ENCODE data around the gene ASIC1.
"Not testable (repeated sequence)": the region's sequence is repeated elsewhere in the genome, so short reads cannot be mapped to it uniquely, and the experiment has no call there.

ASIC1 gene

GRCh38 chr12:50078281-50078680 is 20.9 kb downstream of the ASIC1 start:
- Mint-ChIP-seq H3K4me1 (peaks cover 7% of the 10 kb centered on the region), H3K27ac (no peak overlapping the region), H3K4me3 (no peak overlapping the region), H3K9me3 (no peaks in the 10 kb centered on the region), H3K27me3 (no peaks in the 10 kb centered on the region), H3K36me3 (ENCODE audit: low read depth) (no peaks in the 10 kb centered on the region)
- ATAC-seq, result no peak
- no peak for DNase-seq

DNA sequence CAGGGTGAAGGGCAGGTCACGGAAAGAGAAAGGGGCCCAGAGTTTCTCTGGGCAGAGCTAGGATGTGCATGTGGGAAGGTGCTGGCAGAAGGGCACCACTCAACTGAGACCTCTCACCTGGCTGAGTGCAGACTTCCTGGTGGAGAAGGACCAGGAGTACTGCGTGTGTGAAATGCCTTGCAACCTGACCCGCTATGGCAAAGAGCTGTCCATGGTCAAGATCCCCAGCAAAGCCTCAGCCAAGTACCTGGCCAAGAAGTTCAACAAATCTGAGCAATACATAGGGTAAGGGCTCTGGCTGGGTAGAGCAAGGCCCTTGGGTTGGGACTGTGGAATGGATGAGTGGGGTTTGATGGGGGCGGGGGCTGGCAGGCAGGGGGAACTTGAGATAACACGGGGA is 22.4 kb downstream of the ASIC1 start:
- H3K27ac Mint-ChIP-seq, result no peak overlapping the region
- ATAC-seq, result no peak
- H3K4me3 Mint-ChIP-seq, result no peak overlapping the region

DNA sequence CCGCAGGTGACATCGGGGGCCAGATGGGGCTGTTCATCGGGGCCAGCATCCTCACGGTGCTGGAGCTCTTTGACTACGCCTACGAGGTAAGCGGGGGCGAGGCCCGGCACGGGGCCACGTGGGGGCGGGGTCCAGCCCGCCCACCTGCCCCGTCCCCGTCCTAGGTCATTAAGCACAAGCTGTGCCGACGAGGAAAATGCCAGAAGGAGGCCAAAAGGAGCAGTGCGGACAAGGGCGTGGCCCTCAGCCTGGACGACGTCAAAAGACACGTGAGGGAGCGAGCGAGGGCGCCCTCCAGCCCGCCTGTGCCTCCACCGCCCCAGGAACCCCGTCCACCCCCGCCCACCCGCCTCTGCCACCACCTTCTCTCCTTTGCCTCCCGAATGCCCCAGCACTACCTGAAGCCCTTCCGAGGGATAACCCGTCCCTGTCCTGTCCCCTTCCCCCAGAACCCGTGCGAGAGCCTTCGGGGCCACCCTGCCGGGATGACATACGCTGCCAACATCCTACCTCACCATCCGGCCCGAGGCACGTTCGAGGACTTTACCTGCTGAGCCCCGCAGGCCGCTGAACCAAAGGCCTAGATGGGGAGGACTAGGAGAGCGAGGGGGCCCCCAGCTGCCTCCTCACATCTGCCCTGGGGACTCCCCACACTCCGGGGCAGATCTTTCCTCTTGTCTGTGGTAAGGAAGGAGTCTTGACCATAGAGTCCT is 23.9 kb downstream of the ASIC1 start:
- H3K4me3 Mint-ChIP-seq, result no peak overlapping the region
- no peaks in the 10 kb centered on the region for H3K36me3 Mint-ChIP-seq (ENCODE audit: low read depth)
- H3K27me3 Mint-ChIP-seq, result no peaks in the 10 kb centered on the region
- DNase-seq, result no peak
- no peak overlapping the region for H3K27ac Mint-ChIP-seq
- no peaks in the 10 kb centered on the region for H3K9me3 Mint-ChIP-seq
- H3K4me1 Mint-ChIP-seq, result peaks cover 23% of the 10 kb centered on the region
- no peak for ATAC-seq

More for the DNA sequence above, 22.4 kb downstream of the ASIC1 start:
- no peaks in the 10 kb centered on the region for H3K9me3 Mint-ChIP-seq
- no peaks in the 10 kb centered on the region for H3K27me3 Mint-ChIP-seq
- H3K4me1 Mint-ChIP-seq, result peaks cover 15% of the 10 kb centered on the region
- no peak for DNase-seq
- no peaks in the 10 kb centered on the region for H3K36me3 Mint-ChIP-seq (ENCODE audit: low read depth)

DNA sequence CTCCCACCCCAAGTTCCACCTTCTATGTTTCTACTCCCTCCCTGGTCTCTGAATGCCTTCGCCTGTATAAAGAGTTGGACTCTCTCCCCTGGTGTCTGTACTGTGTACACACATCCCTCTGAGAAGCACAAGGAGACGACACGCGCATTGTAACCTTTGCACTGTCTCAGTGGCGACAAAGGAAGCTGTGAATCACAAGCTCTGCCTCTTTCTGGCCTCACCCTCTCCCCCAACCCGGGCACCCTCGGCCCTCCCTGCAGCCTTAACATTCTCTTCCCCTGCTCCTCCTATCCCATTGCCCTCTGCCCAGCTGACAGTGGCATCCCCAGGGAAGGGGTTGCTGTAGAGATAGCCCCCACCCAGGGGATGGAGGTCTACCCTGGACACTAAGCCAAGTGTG is 25.2 kb downstream of the ASIC1 start:
- H3K9me3 Mint-ChIP-seq, result no peaks in the 10 kb centered on the region
- H3K4me1 Mint-ChIP-seq, result peaks cover 35% of the 10 kb centered on the region
- H3K36me3 Mint-ChIP-seq (ENCODE audit: low read depth), result peaks cover 4% of the 10 kb centered on the region
- DNase-seq (no peak), ATAC-seq (peak; percentile 27)
- H3K27ac Mint-ChIP-seq, result peak overlapping the region; percentile 9
- no peaks in the 10 kb centered on the region for H3K27me3 Mint-ChIP-seq
- no peak overlapping the region for H3K4me3 Mint-ChIP-seq

- H3K9me3 Mint-ChIP-seq, result no peaks in the 10 kb centered on the region
- no peaks in the 10 kb centered on the region for H3K27me3 Mint-ChIP-seq
- H3K27ac Mint-ChIP-seq, result peak overlapping the region; percentile 83
- DNase-seq, result no peak
- peaks cover 41% of the 10 kb centered on the region for H3K4me1 Mint-ChIP-seq
- ATAC-seq, result no peak
- peak overlapping the region; percentile 70 for H3K4me3 Mint-ChIP-seq
- H3K36me3 Mint-ChIP-seq (ENCODE audit: low read depth), result peaks cover 4% of the 10 kb centered on the region
Measured at GRCh38 chr12:50083301-50083700, 25.9 kb downstream of the ASIC1 start.

GRCh38 chr12:50084409-50084774 is 27.0 kb downstream of the ASIC1 start:
- DNase-seq, H3K9me3 Mint-ChIP-seq, H3K27me3 Mint-ChIP-seq, ATAC-seq: not testable (repeated sequence)
- Mint-ChIP-seq H3K4me3 (peak overlapping the region; percentile 91), H3K4me1 (peaks cover 45% of the 10 kb centered on the region), H3K27ac (peak overlapping the region; percentile 96), H3K36me3 (ENCODE audit: low read depth) (peaks cover 13% of the 10 kb centered on the region)

- peaks cover 19% of the 10 kb centered on the region for H3K36me3 Mint-ChIP-seq (ENCODE audit: low read depth)
- H3K9me3 Mint-ChIP-seq, result no peaks in the 10 kb centered on the region
- DNase-seq, result peak; percentile 88
- peak; percentile 94 for ATAC-seq
- peak within 1 kb of the TSS; percentile 96 for H3K27ac Mint-ChIP-seq
- peak within 1 kb of the TSS; percentile 91 for H3K4me3 Mint-ChIP-seq
- no peaks in the 10 kb centered on the region for H3K27me3 Mint-ChIP-seq
- peaks cover 45% of the 10 kb centered on the region for H3K4me1 Mint-ChIP-seq
Measured at GRCh38 chr12:50084775-50085614, 27.6 kb downstream of the ASIC1 start, which contains the start of gene SMARCD1. SMARCD1 (plus strand) TSS chr12:50085342; CDS start chr12:50085370, 28 bp downstream.

DNA sequence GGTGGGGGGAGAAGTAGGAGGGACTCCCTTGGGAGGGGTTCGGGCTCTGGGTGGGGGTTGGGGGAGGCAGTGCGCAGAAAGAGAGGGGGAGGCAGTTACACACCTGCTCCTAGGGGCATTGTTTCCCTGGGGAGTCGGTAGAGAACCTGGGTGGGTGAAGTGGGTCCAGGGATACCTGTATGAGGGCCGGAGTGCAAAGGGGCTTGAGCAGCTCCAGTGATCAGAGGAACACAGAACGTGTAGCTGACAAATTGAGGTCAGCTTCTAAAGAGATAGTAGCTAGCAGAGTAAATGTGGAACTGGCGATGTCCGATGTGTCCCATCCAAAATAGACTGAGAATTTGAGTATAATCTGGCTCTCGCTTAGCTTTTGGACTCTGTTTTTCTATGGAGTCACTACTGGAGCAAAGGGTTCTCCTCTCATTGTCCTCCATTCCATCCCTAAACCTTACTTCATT is 28.2 kb downstream of the ASIC1 start:
- no peaks in the 10 kb centered on the region for H3K27me3 Mint-ChIP-seq
- H3K36me3 Mint-ChIP-seq (ENCODE audit: low read depth), result peaks cover 23% of the 10 kb centered on the region
- no peaks in the 10 kb centered on the region for H3K9me3 Mint-ChIP-seq
- H3K27ac Mint-ChIP-seq, result peak overlapping the region; percentile 81
- H3K4me3 Mint-ChIP-seq, result peak overlapping the region; percentile 91
- ATAC-seq (no peak), DNase-seq (no peak)
- H3K4me1 Mint-ChIP-seq, result peaks cover 45% of the 10 kb centered on the region

GRCh38 chr12:50086148-50086547 is 28.8 kb downstream of the ASIC1 start:
- H3K9me3 Mint-ChIP-seq, result no peaks in the 10 kb centered on the region
- H3K27ac Mint-ChIP-seq, result peak overlapping the region; percentile 81
- peaks cover 45% of the 10 kb centered on the region for H3K4me1 Mint-ChIP-seq
- no peak for DNase-seq
- no peak for ATAC-seq
- peak overlapping the region; percentile 91 for H3K4me3 Mint-ChIP-seq
- no peaks in the 10 kb centered on the region for H3K27me3 Mint-ChIP-seq
- H3K36me3 Mint-ChIP-seq (ENCODE audit: low read depth), result peaks cover 26% of the 10 kb centered on the region

GRCh38 chr12:50087151-50087550 is 29.8 kb downstream of the ASIC1 start:
- Mint-ChIP-seq H3K9me3 (no peaks in the 10 kb centered on the region), H3K4me1 (peaks cover 45% of the 10 kb centered on the region), H3K27ac (peak overlapping the region; percentile 60), H3K27me3 (no peaks in the 10 kb centered on the region), H3K36me3 (ENCODE audit: low read depth) (peaks cover 31% of the 10 kb centered on the region), H3K4me3 (peak overlapping the region; percentile 3)
- DNase-seq (no peak), ATAC-seq (no peak)

GRCh38 chr12:50087995-50088394 is 30.6 kb downstream of the ASIC1 start:
- no peak for DNase-seq
- ATAC-seq, result no peak
- no peaks in the 10 kb centered on the region for H3K27me3 Mint-ChIP-seq
- peaks cover 34% of the 10 kb centered on the region for H3K36me3 Mint-ChIP-seq (ENCODE audit: low read depth)
- H3K27ac Mint-ChIP-seq, result peak overlapping the region; percentile 23
- H3K9me3 Mint-ChIP-seq, result no peaks in the 10 kb centered on the region
- peaks cover 39% of the 10 kb centered on the region for H3K4me1 Mint-ChIP-seq
- no peak overlapping the region for H3K4me3 Mint-ChIP-seq

GRCh38 chr12:50088577-50089335 is 31.4 kb downstream of the ASIC1 start:
- DNase-seq (peak; percentile 54), ATAC-seq (peak; percentile 31)
- no peaks in the 10 kb centered on the region for H3K27me3 Mint-ChIP-seq
- H3K4me1 Mint-ChIP-seq, result peaks cover 33% of the 10 kb centered on the region
- H3K27ac Mint-ChIP-seq, result peak overlapping the region; percentile 14
- no peak overlapping the region for H3K4me3 Mint-ChIP-seq
- no peaks in the 10 kb centered on the region for H3K9me3 Mint-ChIP-seq
- H3K36me3 Mint-ChIP-seq (ENCODE audit: low read depth), result peaks cover 34% of the 10 kb centered on the region

GRCh38 chr12:50089730-50090129 is 32.3 kb downstream of the ASIC1 start:
- Mint-ChIP-seq H3K27me3 (no peaks in the 10 kb centered on the region), H3K9me3 (no peaks in the 10 kb centered on the region), H3K4me1 (peaks cover 30% of the 10 kb centered on the region), H3K4me3 (no peak overlapping the region), H3K36me3 (ENCODE audit: low read depth) (peaks cover 42% of the 10 kb centered on the region), H3K27ac (no peak overlapping the region)
- DNase-seq (no peak), ATAC-seq (no peak)

GRCh38 chr12:50090391-50090790 is 33.0 kb downstream of the ASIC1 start:
- ATAC-seq (no peak), DNase-seq (no peak)
- peaks cover 29% of the 10 kb centered on the region for H3K4me1 Mint-ChIP-seq
- H3K27ac Mint-ChIP-seq, result no peak overlapping the region
- H3K36me3 Mint-ChIP-seq (ENCODE audit: low read depth), result peaks cover 46% of the 10 kb centered on the region
- H3K4me3 Mint-ChIP-seq, result no peak overlapping the region
- H3K9me3 Mint-ChIP-seq, result no peaks in the 10 kb centered on the region
- no peaks in the 10 kb centered on the region for H3K27me3 Mint-ChIP-seq
